HG03135 (cell line): Measurements from ENCODE around the gene EMC10.

Source experiments
- ATAC-seq: cut with Tn5 transposase; IDR thresholded peaks from one replicate; pipeline ENCODE4 v1.9.1; 2021; ENCODE audit warnings: mild to moderate bottlenecking, moderate library complexity; ENCODE audit not compliant: unreplicated experiment

EMC10 gene

GRCh38 chr19:50495020-50495531 is 18.8 kb downstream of the EMC10 start:
- ATAC-seq, result no peak

- no peak for ATAC-seq
Measured at GRCh38 chr19:50496189-50497021, 20.1 kb downstream of the EMC10 start.

GRCh38 chr19:50497022-50497405 is 20.7 kb downstream of the EMC10 start:
- ATAC-seq, result no peak

- no peak for ATAC-seq
Measured at GRCh38 chr19:50498219-50499056, 22.1 kb downstream of the EMC10 start.

- ATAC-seq, result no peak
Measured at GRCh38 chr19:50500060-50500752, 23.9 kb downstream of the EMC10 start.

- ATAC-seq, result no peak
Measured at GRCh38 chr19:50500753-50501151, 24.4 kb downstream of the EMC10 start.

- no peak for ATAC-seq
Measured at GRCh38 chr19:50501186-50501567, 24.9 kb downstream of the EMC10 start.

- no peak for ATAC-seq
Measured at GRCh38 chr19:50501568-50502475, 25.5 kb downstream of the EMC10 start.

- no peak for ATAC-seq
Measured at GRCh38 chr19:50505856-50506611, 29.7 kb downstream of the EMC10 start.

GRCh38 chr19:50506700-50507099 is 30.4 kb downstream of the EMC10 start:
- no peak for ATAC-seq

GRCh38 chr19:50507376-50507775 is 31.1 kb downstream of the EMC10 start:
- ATAC-seq, result no peak

GRCh38 chr19:50508843-50509190 is 32.5 kb downstream of the EMC10 start:
- ATAC-seq, result no peak

GRCh38 chr19:50509366-50509765 is 33.1 kb downstream of the EMC10 start:
- ATAC-seq, result no peak

GRCh38 chr19:50510121-50510670 is 33.9 kb downstream of the EMC10 start:
- no peak for ATAC-seq

GRCh38 chr19:50510700-50511068 is 34.4 kb downstream of the EMC10 start:
- no peak for ATAC-seq

GRCh38 chr19:50511069-50511822 is 34.9 kb downstream of the EMC10 start, which contains the start of gene JOSD2:
TSS of gene JOSD2 (minus strand) at chr19:50511191. CDS start at chr19:50510431, 760 bp downstream.
- ATAC-seq, result peak; percentile 88

GRCh38 chr19:50512112-50512998 is 36.0 kb downstream of the EMC10 start:
- ATAC-seq, result no peak
